ENCODE measurements around the gene MYL6. TPM values are rescaled to one million over a fixed set of nuclear protein-coding genes. Genes with fewer than 3 reads are reported as not detected.

MYL6 gene
- total RNA-seq, 1 donor from 2014 or later, result 859 TPM

GRCh38 chr12:56202366-56202765 lies 44.2 kb downstream of the MYL6 start:
- H3K4me3 ChIP-seq (ENCODE audit: low read length in 3 of 3), result no peak overlapping the region
- H3K4me1 ChIP-seq (ENCODE audit: control insufficient read depth in 3 of 3, insufficient read depth in 3 of 3, low read length in 3 of 3), result no peaks in the 10 kb centered on the region
- H3K27me3 ChIP-seq (ENCODE audit: control insufficient read depth in 3 of 3, insufficient read depth in 3 of 3, low read length in 3 of 3), result no peaks in the 10 kb centered on the region
- H3K9ac ChIP-seq (ENCODE audit: low read depth in 1 of 3, low read length in 3 of 3), result no peak overlapping the region
- no peak overlapping the region for H3K27ac ChIP-seq (ENCODE audit: low read depth, low read length)
- no peaks in the 10 kb centered on the region for H3K9me3 ChIP-seq (ENCODE audit: control insufficient read depth in 3 of 3, low read length in 3 of 3)
- peaks cover 17 to 26% (median 24%) of the 10 kb centered on the region in 3 donors for H3K36me3 ChIP-seq (ENCODE audit: control insufficient read depth in 3 of 3, insufficient read depth in 3 of 3, low read length in 3 of 3)

- no peak overlapping the region for H3K27ac ChIP-seq (ENCODE audit: low read depth, low read length)
- H3K36me3 ChIP-seq (ENCODE audit: control insufficient read depth in 3 of 3, insufficient read depth in 3 of 3, low read length in 3 of 3), result peaks cover 22 to 31% (median 29%) of the 10 kb centered on the region in 3 donors
- H3K9ac ChIP-seq (ENCODE audit: low read depth in 1 of 3, low read length in 3 of 3), result no peak overlapping the region
- H3K9me3 ChIP-seq (ENCODE audit: control insufficient read depth in 3 of 3, low read length in 3 of 3), result no peaks in the 10 kb centered on the region
- H3K4me1 ChIP-seq (ENCODE audit: control insufficient read depth in 3 of 3, insufficient read depth in 3 of 3, low read length in 3 of 3), result no peaks in the 10 kb centered on the region
- H3K4me3 ChIP-seq (ENCODE audit: low read length in 3 of 3), result no peak overlapping the region
- no peaks in the 10 kb centered on the region for H3K27me3 ChIP-seq (ENCODE audit: control insufficient read depth in 3 of 3, insufficient read depth in 3 of 3, low read length in 3 of 3)
Measured at GRCh38 chr12:56202838-56203237, 44.7 kb downstream of the MYL6 start.

GRCh38 chr12:56204275-56204674 lies 46.1 kb downstream of the MYL6 start:
- H3K9ac ChIP-seq (ENCODE audit: low read depth in 1 of 3, low read length in 3 of 3), result no peak overlapping the region
- no peak overlapping the region for H3K27ac ChIP-seq (ENCODE audit: low read depth, low read length)
- H3K36me3 ChIP-seq (ENCODE audit: control insufficient read depth in 3 of 3, insufficient read depth in 3 of 3, low read length in 3 of 3), result peaks cover 30 to 35% (median 33%) of the 10 kb centered on the region in 3 donors
- no peaks in the 10 kb centered on the region for H3K27me3 ChIP-seq (ENCODE audit: control insufficient read depth in 3 of 3, insufficient read depth in 3 of 3, low read length in 3 of 3)
- H3K4me3 ChIP-seq (ENCODE audit: low read length in 3 of 3), result no peak overlapping the region
- no peaks in the 10 kb centered on the region for H3K9me3 ChIP-seq (ENCODE audit: control insufficient read depth in 3 of 3, low read length in 3 of 3)
- no peaks in the 10 kb centered on the region for H3K4me1 ChIP-seq (ENCODE audit: control insufficient read depth in 3 of 3, insufficient read depth in 3 of 3, low read length in 3 of 3)

- H3K9ac ChIP-seq (ENCODE audit: low read depth in 1 of 3, low read length in 3 of 3), result no peak overlapping the region
- H3K36me3 ChIP-seq (ENCODE audit: control insufficient read depth in 3 of 3, insufficient read depth in 3 of 3, low read length in 3 of 3), result peaks cover 38 to 43% (median 40%) of the 10 kb centered on the region in 3 donors
- no peaks in the 10 kb centered on the region for H3K9me3 ChIP-seq (ENCODE audit: control insufficient read depth in 3 of 3, low read length in 3 of 3)
- H3K27ac ChIP-seq (ENCODE audit: low read depth, low read length), result no peak overlapping the region
- H3K4me1 ChIP-seq (ENCODE audit: control insufficient read depth in 3 of 3, insufficient read depth in 3 of 3, low read length in 3 of 3), result peaks cover 2 to 8% (median 3%) of the 10 kb centered on the region in 3 donors
- no peak overlapping the region for H3K4me3 ChIP-seq (ENCODE audit: low read length in 3 of 3)
- H3K27me3 ChIP-seq (ENCODE audit: control insufficient read depth in 3 of 3, insufficient read depth in 3 of 3, low read length in 3 of 3), result no peaks in the 10 kb centered on the region
Measured at GRCh38 chr12:56205445-56205844, 47.3 kb downstream of the MYL6 start.

GRCh38 chr12:56206452-56207166 lies 48.5 kb downstream of the MYL6 start:
- Histone ChIP-seq H3K27ac (ENCODE audit: low read depth, low read length) (no peak overlapping the region), H3K9me3 (ENCODE audit: control insufficient read depth in 3 of 3, low read length in 3 of 3) (no peaks in the 10 kb centered on the region), H3K4me3 (ENCODE audit: low read length in 3 of 3) (no peak overlapping the region), H3K36me3 (ENCODE audit: control insufficient read depth in 3 of 3, insufficient read depth in 3 of 3, low read length in 3 of 3) (peaks cover 42 to 47% (median 43%) of the 10 kb centered on the region in 3 donors), H3K4me1 (ENCODE audit: control insufficient read depth in 3 of 3, insufficient read depth in 3 of 3, low read length in 3 of 3) (peaks cover 2 to 8% (median 3%) of the 10 kb centered on the region in 3 donors), H3K9ac (ENCODE audit: low read depth in 1 of 3, low read length in 3 of 3) (no peak overlapping the region), H3K27me3 (ENCODE audit: control insufficient read depth in 3 of 3, insufficient read depth in 3 of 3, low read length in 3 of 3) (no peaks in the 10 kb centered on the region)

- H3K4me3 ChIP-seq (ENCODE audit: low read length in 3 of 3), result no peak overlapping the region
- H3K27me3 ChIP-seq (ENCODE audit: control insufficient read depth in 3 of 3, insufficient read depth in 3 of 3, low read length in 3 of 3), result no peaks in the 10 kb centered on the region
- H3K9me3 ChIP-seq (ENCODE audit: control insufficient read depth in 3 of 3, low read length in 3 of 3), result no peaks in the 10 kb centered on the region
- H3K27ac ChIP-seq (ENCODE audit: low read depth, low read length), result no peak overlapping the region
- no peak overlapping the region for H3K9ac ChIP-seq (ENCODE audit: low read depth in 1 of 3, low read length in 3 of 3)
- H3K4me1 ChIP-seq (ENCODE audit: control insufficient read depth in 3 of 3, insufficient read depth in 3 of 3, low read length in 3 of 3), result peaks cover 2 to 8% (median 3%) of the 10 kb centered on the region in 3 donors
- peaks cover 52 to 57% (median 53%) of the 10 kb centered on the region in 3 donors for H3K36me3 ChIP-seq (ENCODE audit: control insufficient read depth in 3 of 3, insufficient read depth in 3 of 3, low read length in 3 of 3)
Measured at GRCh38 chr12:56208006-56208405, 49.8 kb downstream of the MYL6 start.

Other genes with a start within 250 kb of the MYL6 start
- gene PYM1, start 230.5 kb upstream of the MYL6 start, total RNA-seq, result 16.2 TPM
- gene DGKA, start 227.2 kb upstream of the MYL6 start, total RNA-seq, result 6.8 TPM
- gene PMEL, start 192.3 kb upstream of the MYL6 start, total RNA-seq, result 0.52 TPM
- gene CDK2, start 191.5 kb upstream of the MYL6 start, total RNA-seq, result 9.4 TPM
- 34.4 TPM for gene RAB5B, start 184.3 kb upstream of the MYL6 start, total RNA-seq
- 7.8 TPM for gene SUOX, start 161.1 kb upstream of the MYL6 start, total RNA-seq
- 1.6 TPM for gene IKZF4, start 137.3 kb upstream of the MYL6 start, total RNA-seq
- 36.5 TPM for gene RPS26, start 116.4 kb upstream of the MYL6 start, total RNA-seq
- 154 TPM for gene ERBB3, start 78.2 kb upstream of the MYL6 start, total RNA-seq
- gene PA2G4, start 53.8 kb upstream of the MYL6 start, total RNA-seq, result 53.8 TPM
- gene RPL41, start 41.7 kb upstream of the MYL6 start, total RNA-seq, result 4,392 TPM
- 5.7 TPM for gene ZC3H10, start 40.1 kb upstream of the MYL6 start, total RNA-seq
- gene ESYT1, start 30.1 kb upstream of the MYL6 start, total RNA-seq, result 149 TPM
- 451 TPM for gene MYL6B, start 5.8 kb upstream of the MYL6 start, total RNA-seq
- gene SMARCC2, start 31.1 kb downstream of the MYL6 start, total RNA-seq, result 43.8 TPM
- 30.8 TPM for gene RNF41, start 63.6 kb downstream of the MYL6 start, total RNA-seq
- gene NABP2, start 66.0 kb downstream of the MYL6 start, total RNA-seq, result 14.1 TPM
- not detected for gene SLC39A5, start 71.7 kb downstream of the MYL6 start, total RNA-seq
- 6.8 TPM for gene ANKRD52, start 100.0 kb downstream of the MYL6 start, total RNA-seq
- gene COQ10A, start 108.6 kb downstream of the MYL6 start, total RNA-seq, result 12.0 TPM
- gene CS, start 142.0 kb downstream of the MYL6 start, total RNA-seq, result 137 TPM
- gene CNPY2, start 157.6 kb downstream of the MYL6 start, total RNA-seq, result 25.1 TPM
- gene PAN2, start 175.6 kb downstream of the MYL6 start, total RNA-seq, result 19.3 TPM
- gene IL23A, start 180.5 kb downstream of the MYL6 start, total RNA-seq, result not detected
- 85.6 TPM for gene STAT2, start 201.7 kb downstream of the MYL6 start, total RNA-seq
- not detected for gene APOF, start 204.5 kb downstream of the MYL6 start, total RNA-seq

All from skeletal muscle tissue (tissue), 4 donors.